Cardiac fibroblast (primary cell): Measurements from ENCODE around the gene AP1M1.
"Not testable (repeated sequence)": the region's sequence is repeated elsewhere in the genome, so short reads cannot be mapped to it uniquely, and the experiment has no call there.

Experiments
- DNase-seq, 2 donors: peaks; one replicate each; pipeline versions ENCODE4 v3.0.0 to v3.0.0-alpha.2; 2010; ENCODE audit warnings: low read depth in 2 of 2
- H3K4me3 ChIP-seq, 2 donors: replicated peaks in 1 of 2; 1 replicate in 1 of 2; 2 replicates in 1 of 2; pipeline ENCODE4 v1.5.1; 2011; ENCODE audit warnings: low read depth in 2 of 2, low read length in 2 of 2, mild to moderate bottlenecking in 2 of 2, moderate library complexity in 1 of 2
- CTCF ChIP-seq: IDR thresholded peaks from one replicate; pipeline ENCODE4 v1.5.1; 2011; ENCODE audit warnings: low read depth, mild to moderate bottlenecking, low read length, inconsistent platforms

Gene AP1M1

DNA sequence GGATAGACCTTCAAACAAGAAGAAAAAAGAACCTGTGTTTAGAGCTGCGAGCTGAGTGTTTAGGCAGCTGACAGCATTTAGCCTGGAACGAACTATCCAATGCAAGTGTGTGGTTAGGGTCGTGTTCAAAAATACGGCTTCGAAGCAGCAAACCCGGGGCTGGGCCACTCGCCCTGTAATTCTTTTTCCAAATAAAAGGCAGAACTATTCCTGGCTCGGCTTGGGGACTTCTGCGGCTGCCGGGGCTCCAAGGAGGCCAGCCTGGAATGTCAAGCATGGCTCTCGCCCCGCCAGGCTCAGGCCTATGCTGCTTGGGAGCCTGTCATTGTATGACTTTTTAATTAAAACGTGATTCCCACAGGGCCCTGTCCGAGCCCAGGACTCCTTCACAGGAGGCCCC is 75.2 kb downstream of the AP1M1 start:
- no peak overlapping the region for H3K4me3 ChIP-seq
- DNase-seq = no peak
- no peak for TF ChIP-seq CTCF

GRCh38 chr19:16274447-16274846 is 76.7 kb downstream of the AP1M1 start:
- H3K4me3 ChIP-seq = no peak overlapping the region
- TF ChIP-seq CTCF = no peak
- DNase-seq = peak; percentile 45 to 67

DNA sequence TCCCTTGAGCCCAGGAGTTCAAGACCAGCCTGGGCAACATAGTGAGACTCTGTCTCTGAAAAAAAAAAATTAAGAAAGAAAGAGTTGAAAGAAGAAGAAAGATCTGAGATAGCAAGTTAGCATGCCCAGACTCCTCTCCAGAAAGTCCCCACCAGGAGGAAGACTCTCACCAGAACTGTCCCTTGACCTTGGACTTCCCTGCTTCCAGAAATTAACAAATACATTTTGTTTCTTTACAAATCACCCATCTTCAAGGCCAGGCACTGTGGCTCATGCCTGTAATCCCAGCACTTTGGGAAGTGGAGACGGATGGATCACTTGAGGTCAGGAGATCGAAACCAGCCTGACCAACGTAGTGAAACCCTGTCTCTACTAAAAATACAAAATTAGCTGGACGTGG is 82.6 kb downstream of the AP1M1 start:
- no peak overlapping the region for H3K4me3 ChIP-seq
- DNase-seq = no peak
- TF ChIP-seq CTCF = no peak

- no peak for DNase-seq
- TF ChIP-seq CTCF = no peak
These were observed 84.0 kb downstream of the AP1M1 start for GRCh38 chr19:16281743-16282142.

DNA sequence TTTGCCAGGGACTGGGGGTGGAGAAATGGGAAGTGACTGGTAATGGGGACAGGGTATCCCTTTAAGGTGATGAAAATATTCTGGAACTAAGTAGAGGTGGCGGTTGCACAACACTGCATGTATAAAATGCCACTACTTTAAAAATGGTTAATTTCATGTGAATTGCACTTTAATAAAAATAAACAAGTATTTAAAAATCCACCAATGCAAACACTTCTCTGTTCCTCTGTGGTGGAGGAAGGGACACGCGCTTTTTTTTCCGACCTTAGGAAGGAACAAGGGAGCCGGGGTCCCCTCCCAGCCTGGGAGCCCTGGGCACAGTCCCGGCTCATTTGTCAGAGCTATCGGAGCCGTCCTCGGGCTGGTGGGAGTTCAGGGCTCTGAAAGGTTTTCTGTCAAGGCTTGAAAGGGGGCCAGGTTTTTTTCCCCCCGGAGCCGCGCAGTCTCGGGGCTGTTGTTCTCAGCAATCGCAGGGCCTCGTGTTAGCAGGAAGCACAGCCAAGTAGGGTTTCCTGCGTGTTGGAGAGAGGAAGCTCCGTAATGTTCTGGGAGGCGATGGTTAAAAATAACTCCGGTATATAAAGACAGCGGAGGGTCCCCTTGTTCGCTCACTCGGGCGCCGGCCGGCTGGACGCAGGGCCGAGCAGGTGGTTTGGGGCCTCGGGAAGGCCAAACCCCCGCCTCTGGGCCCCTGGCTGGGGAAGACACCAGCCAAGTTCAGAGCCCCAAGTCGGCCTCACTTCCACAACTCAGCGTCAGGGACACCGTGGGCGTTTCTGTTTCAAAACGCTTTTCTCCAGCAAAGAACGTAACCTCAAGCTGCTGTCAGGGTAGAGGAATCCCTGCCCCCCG is 85.7 kb downstream of the AP1M1 start:
- H3K4me3 ChIP-seq = peak overlapping the region; percentile 14 to 17

More at GRCh38 chr19:16281743-16282142, 84.0 kb downstream of the AP1M1 start:
- H3K4me3 ChIP-seq = no peak overlapping the region

GRCh38 chr19:16284505-16284904 is 86.8 kb downstream of the AP1M1 start:
- H3K4me3 ChIP-seq = no peak overlapping the region
- no peak for DNase-seq
- TF ChIP-seq CTCF = no peak

More for the DNA sequence above, 85.7 kb downstream of the AP1M1 start:
- peak; percentile 77 to 96 for DNase-seq
- TF ChIP-seq CTCF = no peak

- not testable (repeated sequence) for DNase-seq, H3K4me3 ChIP-seq
These were observed 87.4 kb downstream of the AP1M1 start for GRCh38 chr19:16285079-16285478.
